K562 (cell line): ENCODE results near the gene AIFM3. TPM values are rescaled to one million over a fixed set of nuclear protein-coding genes. Genes with fewer than 3 reads are reported as not detected.

Experiments used
- CC2D1A ChIP-seq: fragments of 450-650 bp; IDR thresholded peaks from 2 replicates; pipeline ENCODE4 v1.6.1; 2017; ENCODE audit warnings: mild to moderate bottlenecking
- ELF2 ChIP-seq: fragments of 250-450 bp; sonication (Bioruptor Pico); IDR thresholded peaks from 2 replicates; pipeline ENCODE4 v1.5.0; 2021; ENCODE audit warnings: mild to moderate bottlenecking
- ETV5 ChIP-seq: sonication (generic); formaldehyde crosslinking; IDR thresholded peaks from 2 replicates; pipeline ENCODE4 v1.4.0; 2020; ENCODE audit warnings: low read depth, mild to moderate bottlenecking, missing genetic modification reagents
- GTF2A2 ChIP-seq: IDR thresholded peaks from 2 replicates; pipeline ENCODE4 v1.6.1; 2016; ENCODE audit warnings: mild to moderate bottlenecking, missing genetic modification characterization, missing compliant biosample characterization
- HDAC6 ChIP-seq: IDR thresholded peaks from 2 replicates; pipeline ENCODE4 v1.6.1; 2012; ENCODE audit warnings: low read depth, mild to moderate bottlenecking, control low read depth, inconsistent platforms, low read length, moderate library complexity
- HNRNPLL ChIP-seq: fragments of 200-400 bp; formaldehyde crosslinking; IDR thresholded peaks from 2 replicates; pipeline ENCODE4 v1.6.1; 2017; ENCODE audit warnings: low read length, low read depth, mild to moderate bottlenecking; ENCODE audit not compliant: poor library complexity, severe bottlenecking
- NFE2 ChIP-seq: IDR thresholded peaks from 2 replicates; pipeline ENCODE4 v1.6.1; 2014; ENCODE audit warnings: antibody characterized with exemption, low read depth
- NUFIP1 ChIP-seq: fragments of 450-650 bp; IDR thresholded peaks from 2 replicates; pipeline ENCODE4 v1.6.1; 2018; ENCODE audit not compliant: partially characterized antibody
- PML ChIP-seq: IDR thresholded peaks from 2 replicates; pipeline ENCODE4 v1.6.1; 2012; ENCODE audit warnings: low read length, inconsistent platforms
- POLR2AphosphoS2 ChIP-seq: IDR thresholded peaks from 2 replicates; pipeline ENCODE4 v1.6.1; 2012; ENCODE audit warnings: low read length, improper control_type of control experiment
- POLR2G ChIP-seq: fragments of 200-400 bp; formaldehyde crosslinking; IDR thresholded peaks from 2 replicates; pipeline ENCODE4 v1.6.1; 2017; ENCODE audit warnings: low read depth, mild to moderate bottlenecking, antibody characterized with exemption, low read length, moderate library complexity
- REST ChIP-seq, 2 experiments: fragments of 450-650 bp; formaldehyde crosslinking in 1 of 2; IDR thresholded peaks; 2 replicates each; pipeline versions ENCODE4 v1.4.0 to v1.6.1; 2014 to 2020; ENCODE audit warnings: mild to moderate bottlenecking in 2 of 2, borderline replicate concordance in 1 of 2, low read depth in 1 of 2
- SAP30 ChIP-seq: fragments of 200-600 bp; sonication (generic); IDR thresholded peaks from 2 replicates; pipeline ENCODE4 v1.6.1; 2012; ENCODE audit warnings: borderline replicate concordance, low read depth, mild to moderate bottlenecking, moderate library complexity, low read length, control low read depth, inconsistent platforms; ENCODE audit not compliant: insufficient read depth, poor library complexity, severe bottlenecking
- WHSC1 ChIP-seq: IDR thresholded peaks from one replicate; pipeline ENCODE4 v1.6.1; 2012; ENCODE audit warnings: low read length, control low read depth, inconsistent platforms
- ZBTB12 ChIP-seq: fragments of 250-450 bp; sonication (Bioruptor Pico); IDR thresholded peaks from 2 replicates; pipeline ENCODE4 v1.4.0; 2020
- ZBTB17 ChIP-seq: fragments of 450-650 bp; formaldehyde crosslinking; IDR thresholded peaks from 2 replicates; pipeline ENCODE4 v1.4.0; 2020; ENCODE audit warnings: mild to moderate bottlenecking
- ZNF133 ChIP-seq: fragments of 250-450 bp; sonication (Bioruptor Pico); IDR thresholded peaks from 2 replicates; pipeline ENCODE4 v1.4.0; 2020; ENCODE audit warnings: mild to moderate bottlenecking
- polyA plus RNA-seq, 8 experiments: library from polyadenylated mRNA; depleted of rRNA in 4 of 8; stranded (reverse) in 5 of 8; unstranded in 3 of 8; fragments of >200 nt; fragmentation: Nextera tagmentation in 2 of 8; fragmentation: Illumina TruSeq in 1 of 8; extraction: Ambion mirVana in 2 of 8; extraction: Trizol in 1 of 8; gene quantifications; 2 replicates each; pipeline versions ENCODE4 v1.2.1 to v1.2.3, GENCODE V29; 2011 to 2014; ENCODE audit warnings: inconsistent platforms in 1 of 8, missing spikeins in 1 of 8
- total RNA-seq, 7 experiments: library from RNA; depleted of rRNA in 6 of 7; stranded (reverse); fragments of >200 nt in 6 of 7; fragmentation: Illumina TruSeq in 2 of 7; extraction: Trizol in 2 of 7; gene quantifications; 2 replicates each; pipeline versions ENCODE4 v1.2.1 to v1.2.3, GENCODE V29; 2011 to 2021; ENCODE audit warnings: low replicate concordance in 1 of 7

Gene AIFM3
- total and polyA plus RNA-seq, 9 of the 15 experiments (the other 6 are each of a cell fraction or from before 2014, with no cell fraction given): 0.03 to 0.20 (median 0.07) TPM; not detected in 1

- no peak for TF ChIP-seq ETV5 (CRISPR knock-in tag)
- TF ChIP-seq HNRNPLL: no peak
- peak; percentile 83; the same call in 1 of the 2 replicates for TF ChIP-seq POLR2AphosphoS2
- no peak for TF ChIP-seq NFE2
- 0 out of 2 replicates have a peak, but pooled peaks have one; percentile 55 for TF ChIP-seq HDAC6
- TF ChIP-seq POLR2G: no peak
- 0 out of 2 replicates have a peak, but pooled peaks have one; percentile 55 for TF ChIP-seq ZBTB17 (CRISPR knock-in tag)
- TF ChIP-seq NUFIP1: no peak
- no peak for TF ChIP-seq REST (IDR thresholded peaks at IDR 0.05; ENCODE audit: borderline replicate concordance)
- 0 out of 2 replicates have a peak, but pooled peaks have one; percentile 47 for TF ChIP-seq REST (CRISPR knock-in tag; IDR thresholded peaks at IDR 0.05; ENCODE audit: low read depth)
- TF ChIP-seq GTF2A2 (tag): no peak
- TF ChIP-seq SAP30: peak; percentile 9
- no peak for TF ChIP-seq ZNF133
- no peak for TF ChIP-seq CC2D1A
- TF ChIP-seq ELF2 (CRISPR knock-in tag): 0 out of 2 replicates have a peak, but pooled peaks have one; percentile 42
- no peak for TF ChIP-seq PML
- no peak for TF ChIP-seq ZBTB12 (CRISPR knock-in tag)
- no peak for TF ChIP-seq WHSC1
Measured at GRCh38 chr22:20990184-20991180, 23.4 kb downstream of the AIFM3 start (continued).
